GM21529 (cell line): ENCODE results near the gene ANKRD63.
A peak's percentile ranks its signal among the peaks of the same experiment; 100 is the strongest.

ENCODE experiments used
- ATAC-seq: cut with Tn5 transposase; IDR thresholded peaks from one replicate; pipeline ENCODE4 v1.9.1; 2021; ENCODE audit not compliant: unreplicated experiment

ANKRD63 gene

DNA sequence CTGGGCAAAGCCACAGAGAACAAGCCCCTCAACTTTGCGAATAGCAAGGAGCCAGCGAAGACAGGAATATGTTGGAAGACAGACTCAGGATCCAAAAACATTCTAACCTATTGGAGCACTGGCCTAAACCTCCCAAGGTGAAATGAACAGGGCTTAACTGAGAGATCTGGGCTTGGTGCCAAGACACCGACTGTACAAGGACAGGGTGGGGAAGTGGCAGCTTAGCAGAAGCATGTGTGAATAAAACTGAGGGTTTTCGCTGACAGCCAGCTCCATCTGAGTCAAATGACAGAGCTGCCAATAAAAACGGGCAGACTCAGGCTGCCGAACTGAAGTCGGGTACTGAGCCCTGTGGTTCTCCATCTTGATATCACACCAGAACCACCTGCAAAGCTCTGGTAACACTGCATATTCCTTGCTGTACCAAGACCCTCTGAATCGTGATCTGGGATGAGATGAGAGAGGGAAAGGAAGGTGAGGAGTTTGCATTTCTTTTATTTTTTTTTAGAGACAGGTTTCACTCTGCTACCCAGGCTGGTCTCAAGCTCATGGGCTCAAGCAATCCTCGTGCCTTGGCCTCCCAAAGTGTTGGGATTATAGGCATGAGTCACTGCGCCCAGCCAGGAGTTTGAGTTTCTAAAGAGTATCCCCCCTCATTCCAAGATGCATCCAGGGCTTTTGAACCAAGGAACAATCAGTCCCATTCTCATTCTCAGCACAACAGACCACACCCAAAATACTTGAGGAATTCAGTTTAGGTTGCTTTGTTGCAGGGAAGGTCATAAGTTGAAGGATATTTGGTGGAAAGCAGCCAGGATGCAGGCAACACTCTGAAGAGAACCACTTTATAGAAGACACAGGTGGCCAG, 30.9 kb upstream of the ANKRD63 start:
- no peak for ATAC-seq

DNA sequence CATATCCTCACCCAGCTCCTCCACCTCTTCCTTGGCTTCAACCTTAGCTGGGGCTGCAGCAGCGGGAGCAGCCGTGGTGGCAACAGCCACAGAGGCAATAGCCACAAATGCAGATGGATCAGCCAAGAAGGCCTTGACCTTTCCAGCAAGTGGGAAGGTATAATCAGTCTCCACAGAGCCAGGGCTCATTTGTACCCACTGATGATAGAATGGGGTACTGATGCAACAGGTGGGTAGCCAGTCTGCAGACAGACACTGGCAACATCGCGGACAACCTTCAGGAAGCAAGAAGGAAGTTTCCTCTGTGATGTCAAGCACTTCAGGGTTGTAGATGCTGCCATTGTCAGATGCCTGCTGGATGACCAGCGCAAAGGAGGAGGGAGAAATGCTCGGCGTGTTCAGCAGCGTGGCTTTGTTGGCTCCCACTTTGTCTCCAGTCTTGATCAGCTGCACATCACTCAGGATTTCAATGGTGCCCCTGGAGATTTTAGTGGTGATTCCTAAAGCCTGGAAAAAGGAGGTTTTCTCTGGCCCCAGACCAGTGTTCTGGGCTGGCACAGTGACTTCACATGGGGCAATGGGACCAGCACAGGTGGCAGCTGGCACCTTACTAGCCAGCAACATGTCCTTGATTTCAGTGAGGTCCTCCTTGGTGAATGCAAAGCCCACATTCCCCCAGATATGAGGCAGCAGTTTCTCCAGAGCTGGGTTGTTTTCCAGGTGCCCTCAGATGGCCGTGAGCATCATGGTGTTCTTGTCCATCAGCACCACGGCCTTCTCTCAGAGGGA, 29.7 kb upstream of the ANKRD63 start:
- no peak for ATAC-seq

DNA sequence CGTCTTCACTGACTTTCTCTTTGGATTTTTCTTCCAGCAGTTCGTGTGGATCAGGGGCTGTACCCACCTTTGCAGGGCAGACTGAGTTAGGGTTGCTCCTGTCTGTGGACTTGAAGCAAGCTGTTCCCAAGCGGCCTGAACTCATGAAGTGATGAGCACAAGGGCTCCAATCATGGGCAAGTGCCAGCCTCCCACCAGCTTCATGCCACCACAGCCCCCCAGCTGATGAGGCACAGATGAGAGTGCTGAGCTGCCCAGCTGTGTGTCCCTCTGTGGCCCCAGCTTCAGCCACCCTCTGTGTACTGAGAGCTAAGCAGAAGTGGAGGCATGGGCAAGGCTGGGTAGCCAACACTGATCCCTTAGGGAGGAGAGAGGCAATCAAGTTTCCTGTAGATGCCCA, 28.1 kb upstream of the ANKRD63 start:
- ATAC-seq: no peak

DNA sequence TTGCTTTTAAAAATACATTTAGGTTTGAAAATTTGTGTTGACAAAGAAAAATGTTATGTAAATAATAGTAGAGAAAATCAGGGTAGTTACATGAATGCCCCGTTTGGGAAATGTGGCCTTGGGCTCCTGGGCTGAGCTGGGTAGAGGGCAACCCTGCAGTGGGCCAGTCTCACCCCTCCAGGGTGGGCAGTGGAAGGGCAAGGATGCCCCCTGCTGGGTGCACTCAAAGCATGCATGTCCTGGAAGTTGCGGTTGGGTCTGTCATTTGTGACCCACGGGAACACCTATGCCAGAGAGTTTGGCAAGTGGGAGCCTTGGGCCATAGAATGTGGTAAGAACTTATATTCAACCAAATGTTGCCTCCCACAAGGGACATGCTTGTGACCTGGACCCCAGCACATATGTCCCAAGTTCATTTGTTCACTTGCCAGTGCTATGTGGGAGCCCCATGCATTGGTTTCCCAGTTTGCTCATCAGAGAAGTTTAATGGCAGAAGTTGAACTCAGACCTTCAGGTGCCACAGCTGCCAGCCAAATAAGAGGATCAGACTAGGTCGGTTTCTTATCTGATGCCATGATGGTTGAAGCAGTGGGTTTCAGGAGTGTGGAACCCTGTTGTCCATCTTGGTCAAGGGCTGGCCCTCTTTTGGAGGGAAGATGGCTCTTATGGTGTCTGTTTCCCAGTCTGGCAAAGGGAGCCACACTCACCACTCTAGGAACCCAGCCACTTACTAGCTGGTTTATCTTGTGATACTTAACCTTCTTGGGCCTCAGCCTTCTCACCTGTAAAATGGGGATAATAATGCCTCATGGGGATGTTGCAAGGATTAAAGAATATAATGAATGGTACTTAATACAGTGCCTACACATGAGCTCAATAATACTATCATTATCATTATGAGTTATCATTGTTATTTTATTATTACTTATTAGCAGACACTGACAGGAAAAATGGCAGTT, 27.4 kb upstream of the ANKRD63 start:
- no peak for ATAC-seq

DNA sequence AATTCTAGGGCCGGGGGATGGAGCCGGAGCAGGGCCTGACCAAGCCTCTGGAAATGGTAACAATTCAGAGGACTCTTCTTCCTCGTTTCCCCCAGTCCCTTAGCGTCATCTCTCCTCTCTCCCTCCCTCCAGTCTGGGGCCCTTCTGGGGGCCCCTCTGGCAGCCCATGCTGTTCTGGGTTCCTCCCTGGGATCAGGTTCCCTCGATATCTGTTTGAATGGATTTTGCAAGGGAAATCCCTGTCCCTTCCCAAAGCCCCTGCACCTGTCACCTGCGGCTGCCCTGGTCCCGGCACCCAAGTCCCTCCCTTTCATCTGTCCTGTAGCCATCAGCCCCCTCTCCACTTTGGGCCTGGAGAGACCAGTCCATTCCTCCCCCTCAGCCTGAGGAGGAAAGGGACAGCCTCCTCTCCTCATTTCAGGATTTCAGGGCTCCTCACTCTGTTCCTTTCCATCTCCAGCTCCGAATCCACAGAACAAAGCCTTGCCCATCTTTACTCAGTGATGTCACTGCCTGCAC, 26.5 kb upstream of the ANKRD63 start:
- ATAC-seq: no peak

DNA sequence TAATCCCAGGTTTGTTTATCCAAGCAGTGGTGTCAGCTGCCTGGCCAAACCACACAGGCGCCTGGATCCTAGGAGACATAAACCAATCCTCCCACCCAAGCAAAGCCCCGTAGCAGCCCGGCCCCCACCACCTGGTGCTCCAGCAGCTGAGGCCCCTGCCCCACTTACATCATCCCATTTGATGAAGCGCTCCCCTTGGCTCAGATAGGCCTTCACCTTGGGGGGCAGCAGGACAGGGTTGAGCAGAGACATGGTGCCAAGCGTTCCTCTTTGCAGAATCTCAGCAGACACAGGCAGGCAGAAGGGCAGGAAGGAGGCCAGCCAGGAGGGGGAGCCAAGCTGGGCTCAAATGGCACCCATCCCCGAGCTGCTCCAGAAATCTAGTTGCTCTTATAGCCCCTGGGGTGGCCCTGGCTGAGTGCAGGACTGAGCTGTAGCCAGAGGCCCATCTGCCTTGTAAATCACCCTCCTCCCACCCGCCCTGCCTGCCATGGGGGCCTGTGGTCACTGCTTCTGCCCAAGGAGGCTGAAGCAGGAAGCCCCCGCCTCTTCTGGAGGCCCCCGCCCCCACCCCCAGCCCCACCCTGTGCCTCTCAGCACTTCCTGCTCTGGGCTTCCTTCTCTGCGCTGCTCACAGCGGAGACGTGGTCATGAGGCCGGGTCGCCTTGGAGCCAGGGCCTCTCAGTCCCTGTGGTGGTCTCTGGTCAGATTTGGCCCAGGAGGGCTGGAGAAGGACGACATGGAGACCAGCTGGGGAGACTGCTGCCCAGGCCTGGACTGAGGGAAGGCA, 24.8 kb upstream of the ANKRD63 start, which contains the start of gene PLCB2:
TSS of gene PLCB2 (minus strand) at position 515 of the 791 bp plus-strand sequence. CDS start at position 252, 263 bp downstream.
- ATAC-seq: peak; percentile 55

DNA sequence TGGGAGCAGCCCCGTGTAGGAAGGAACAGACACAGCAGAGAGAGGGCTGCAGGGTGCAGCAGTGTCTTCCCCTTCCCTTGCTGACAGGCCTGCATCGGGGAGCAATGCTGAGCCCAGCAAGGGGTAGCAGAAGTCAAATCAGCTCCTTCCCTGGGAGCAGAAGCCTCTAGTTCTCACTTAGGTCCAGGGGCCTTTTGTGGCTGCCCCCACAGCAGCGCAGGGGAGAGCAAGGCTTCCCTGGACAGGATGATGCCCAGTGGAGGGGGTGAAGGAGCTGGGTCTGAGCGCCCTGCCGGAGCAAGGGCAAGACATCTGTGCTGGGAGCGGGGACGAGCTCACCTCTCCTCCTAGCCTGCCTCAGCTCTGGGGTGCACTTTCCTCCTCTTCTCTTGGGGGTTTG, 24.0 kb upstream of the ANKRD63 start:
- ATAC-seq: no peak

DNA sequence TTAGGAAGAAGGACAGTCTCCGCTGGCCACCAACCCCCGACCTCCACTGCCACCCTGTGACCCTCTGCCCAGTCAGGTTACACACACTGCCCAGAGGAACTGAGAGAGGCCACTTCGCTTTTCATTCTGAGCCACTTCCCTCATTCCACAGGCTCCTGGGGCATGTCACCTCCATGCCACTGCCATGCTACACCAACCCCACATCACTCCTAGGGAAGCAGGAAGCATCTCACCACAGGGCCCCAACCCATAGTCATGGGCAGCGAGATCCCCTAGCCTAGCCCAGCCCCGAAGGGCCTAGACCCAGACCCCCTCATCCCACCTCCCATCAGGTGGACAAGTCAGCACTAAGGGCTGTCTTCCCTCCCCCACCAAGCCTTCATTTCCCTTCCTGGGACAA, 23.5 kb upstream of the ANKRD63 start:
- no peak for ATAC-seq

DNA sequence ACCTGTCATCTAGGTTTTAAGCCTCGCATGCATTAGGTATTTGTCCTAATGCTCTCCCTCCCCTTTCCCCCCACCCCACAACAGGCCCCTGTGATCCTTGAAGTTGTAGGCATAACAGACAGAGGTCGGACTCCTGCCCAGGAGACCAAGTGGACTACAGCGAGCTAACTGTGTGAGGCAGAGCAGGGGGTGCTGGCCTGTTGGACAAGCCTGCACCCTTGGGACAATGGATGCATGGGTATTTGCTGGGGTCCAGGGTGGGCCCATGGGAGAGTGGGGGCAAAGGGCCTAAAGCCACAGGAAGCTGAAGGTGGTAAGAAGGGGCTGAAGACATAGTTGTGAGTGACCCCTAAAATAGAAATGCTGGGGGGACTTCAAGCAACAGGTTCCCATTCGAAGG, 22.4 kb upstream of the ANKRD63 start:
- ATAC-seq: no peak

DNA sequence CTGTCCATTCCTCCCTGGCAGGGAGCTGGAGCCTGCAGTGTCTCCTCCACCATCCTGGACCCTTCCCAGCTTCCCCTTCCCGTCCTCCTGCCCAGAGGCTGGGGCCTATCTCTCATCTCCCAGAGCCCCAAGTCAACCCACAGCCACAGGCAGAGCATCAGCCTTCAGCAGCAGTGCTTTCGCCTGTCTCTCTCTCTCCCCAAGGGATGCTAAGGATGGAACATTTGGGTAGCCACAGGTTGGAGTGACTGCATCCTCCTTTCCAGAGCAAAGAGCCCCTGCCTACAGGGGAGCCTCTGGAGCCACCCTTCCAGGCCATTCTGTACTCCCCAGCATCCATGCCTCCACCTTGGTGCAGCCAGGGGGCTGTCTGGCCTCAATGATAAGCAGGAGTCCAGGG, 20.7 kb upstream of the ANKRD63 start:
- ATAC-seq: no peak

DNA sequence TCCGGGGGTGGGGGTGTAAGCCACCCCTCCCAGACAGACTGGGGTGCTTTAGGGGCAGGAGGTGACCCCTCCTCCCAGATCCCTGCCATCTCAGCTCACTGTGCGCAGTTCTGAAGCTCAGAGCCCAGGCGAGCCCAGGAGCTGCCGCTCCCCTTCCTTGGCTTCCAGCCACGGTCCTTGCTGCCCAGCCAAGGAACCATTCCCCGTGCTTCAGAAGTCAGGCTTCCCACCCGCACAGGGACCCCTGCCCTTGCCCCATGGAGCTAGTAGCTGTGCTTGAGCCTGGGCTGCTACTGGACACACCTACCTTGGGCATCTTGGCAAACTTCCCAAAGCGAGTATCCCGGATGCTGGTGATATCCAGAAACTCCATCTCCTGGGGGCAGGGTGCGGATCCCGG, 20.1 kb upstream of the ANKRD63 start:
- ATAC-seq: no peak

DNA sequence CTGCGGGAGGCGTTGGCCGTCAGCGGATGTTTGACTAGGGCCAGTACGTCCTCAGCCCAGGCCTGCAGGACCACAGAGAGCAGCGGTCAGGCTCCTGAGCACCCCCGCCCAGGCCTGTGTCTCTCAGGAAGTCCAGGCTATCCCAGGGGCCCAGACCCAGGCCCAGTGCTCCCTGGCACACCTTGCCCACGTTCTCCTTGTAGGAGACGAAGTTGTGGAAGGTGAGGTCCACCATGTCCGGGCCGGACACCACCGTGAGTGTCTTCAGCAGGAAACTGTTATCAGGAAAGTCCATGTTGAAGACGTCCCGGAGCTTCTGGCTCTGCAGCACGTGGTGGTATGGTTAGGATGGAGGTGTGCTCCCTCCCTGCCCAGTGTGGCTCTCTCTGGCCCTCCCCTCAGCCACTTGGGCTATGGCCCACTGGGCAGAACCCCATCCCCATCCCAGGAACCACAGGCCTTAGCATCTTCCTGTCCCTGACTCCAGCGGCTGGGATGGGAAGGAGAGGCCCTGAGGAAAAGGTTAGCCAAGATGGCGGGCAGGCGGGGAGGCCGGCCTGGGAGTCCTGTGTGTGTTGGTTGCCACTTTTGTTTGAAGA, 19.5 kb upstream of the ANKRD63 start:
- no peak for ATAC-seq

DNA sequence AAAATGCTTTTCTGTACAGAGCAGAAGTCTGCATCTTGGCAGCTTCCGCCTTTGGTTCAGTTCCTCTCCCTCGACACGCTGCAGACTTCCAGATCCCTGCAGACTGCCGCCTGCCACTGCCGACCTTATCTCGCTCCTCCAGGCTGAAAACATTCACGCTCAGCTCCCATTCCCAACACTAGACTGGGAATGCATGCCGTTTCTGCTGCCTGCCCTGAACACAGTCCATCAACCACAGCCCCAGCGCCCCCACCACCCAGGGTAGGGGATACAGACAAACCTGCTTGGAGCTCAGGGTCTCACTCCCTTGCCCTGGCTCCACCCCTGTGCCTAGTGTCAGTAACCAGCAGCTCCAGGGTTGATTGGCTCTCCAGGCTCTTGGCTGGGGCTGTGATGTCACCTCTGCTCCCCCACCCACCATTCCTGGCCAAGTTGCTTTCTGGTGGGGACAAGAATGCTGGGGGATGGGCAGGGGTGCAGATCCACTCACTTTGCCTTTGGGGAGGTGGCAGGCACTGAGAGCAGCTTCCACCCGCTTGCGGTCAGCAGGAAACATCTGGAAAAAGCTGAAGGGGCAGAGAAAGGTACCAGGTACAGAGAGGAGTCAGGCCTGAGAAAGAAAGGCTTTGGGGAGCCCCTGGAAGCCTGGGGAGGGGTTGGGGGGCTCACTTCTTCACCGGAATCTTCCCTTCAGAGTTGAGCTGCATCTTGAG, 18.8 kb upstream of the ANKRD63 start:
- no peak for ATAC-seq

DNA sequence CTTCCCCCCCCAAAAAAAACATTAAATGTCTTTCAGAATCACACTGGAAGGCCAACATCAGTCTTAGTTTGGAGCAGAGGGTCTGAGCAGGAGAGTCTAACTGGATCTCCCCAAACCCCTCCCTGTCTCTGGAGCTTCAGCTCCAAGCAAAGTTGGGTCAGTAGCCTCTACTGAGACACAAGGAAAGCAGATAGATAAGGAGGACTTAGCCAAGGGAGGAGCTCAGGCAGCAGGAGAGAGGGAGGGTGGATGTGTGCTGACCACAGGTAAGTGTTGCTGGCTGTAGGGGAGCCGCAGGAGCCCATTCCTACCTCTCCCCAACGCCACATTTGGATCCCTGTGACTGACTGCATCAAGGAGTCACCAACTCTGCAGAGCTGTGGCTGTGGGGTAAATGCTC, 17.9 kb upstream of the ANKRD63 start:
- ATAC-seq: no peak

DNA sequence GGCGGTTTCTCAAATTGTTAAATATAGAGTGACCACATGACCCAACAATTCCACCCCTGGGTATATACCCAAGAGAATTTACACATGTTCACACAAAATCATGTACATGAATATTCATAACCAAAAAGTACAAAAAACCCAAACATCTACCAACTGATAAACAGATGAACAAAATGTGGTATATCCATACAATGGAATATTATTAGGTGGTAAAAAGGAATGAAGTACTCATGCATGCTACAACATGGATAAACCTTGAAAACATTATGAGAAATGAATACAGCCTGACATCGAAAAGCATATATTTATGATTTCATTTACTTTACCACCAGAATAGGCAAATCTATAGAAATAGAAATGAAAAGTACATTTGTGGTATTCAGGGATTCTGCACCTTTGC, 17.5 kb upstream of the ANKRD63 start:
- no peak for ATAC-seq

DNA sequence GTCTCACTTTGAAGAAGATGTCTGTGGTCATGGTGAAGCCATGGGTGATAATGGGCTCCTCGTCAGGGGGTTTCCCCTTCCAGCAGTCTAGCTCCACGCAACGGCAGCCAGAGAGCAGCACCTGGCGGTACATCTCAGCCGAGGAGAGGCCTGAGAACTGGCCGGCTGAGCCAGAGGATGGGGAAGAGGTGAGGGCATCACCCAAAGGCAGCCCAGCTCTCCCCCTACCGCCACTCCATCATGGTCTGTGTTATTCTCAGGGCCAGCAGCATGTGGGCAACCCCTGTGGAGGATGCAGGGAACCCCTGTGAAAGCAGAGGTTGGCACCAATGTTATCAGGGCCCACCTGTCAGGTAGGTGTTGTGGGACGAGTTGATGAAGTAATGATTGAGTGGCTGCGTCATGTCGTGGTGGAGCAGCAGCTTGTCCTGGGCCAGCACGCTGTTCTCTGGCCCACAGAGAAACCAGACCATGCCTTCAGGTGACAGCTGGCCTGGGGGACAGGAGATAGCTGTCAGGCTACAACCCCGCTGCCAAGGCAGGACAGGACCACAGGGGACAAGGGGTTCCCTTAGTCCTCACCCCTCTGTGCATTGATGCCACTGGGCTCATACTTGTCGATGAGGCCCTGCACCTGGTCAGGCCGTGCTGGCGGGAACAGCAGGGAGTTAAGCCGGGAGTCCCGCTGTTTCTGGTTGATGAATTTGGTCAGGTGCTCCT, 15.5 kb upstream of the ANKRD63 start:
- no peak for ATAC-seq

DNA sequence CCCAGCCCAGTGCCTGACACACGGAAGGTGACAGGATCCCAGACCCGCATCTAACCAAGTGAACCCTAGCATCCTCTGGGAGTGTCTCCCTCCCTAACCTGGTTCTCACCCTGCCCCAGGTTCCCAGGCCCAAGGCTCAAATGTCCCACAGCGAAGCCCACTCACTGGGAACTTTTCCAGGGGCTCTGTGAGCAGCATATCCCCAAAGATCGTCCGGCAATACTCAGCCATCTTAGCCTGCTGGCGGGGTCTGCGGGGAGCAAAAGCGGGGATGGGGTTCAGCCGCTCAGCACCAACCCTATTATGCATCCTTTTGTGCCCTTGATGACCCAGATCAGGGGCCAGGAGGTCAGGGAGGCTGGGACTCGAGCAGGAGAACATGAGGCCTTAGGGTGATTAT, 14.5 kb upstream of the ANKRD63 start:
- ATAC-seq: no peak

DNA sequence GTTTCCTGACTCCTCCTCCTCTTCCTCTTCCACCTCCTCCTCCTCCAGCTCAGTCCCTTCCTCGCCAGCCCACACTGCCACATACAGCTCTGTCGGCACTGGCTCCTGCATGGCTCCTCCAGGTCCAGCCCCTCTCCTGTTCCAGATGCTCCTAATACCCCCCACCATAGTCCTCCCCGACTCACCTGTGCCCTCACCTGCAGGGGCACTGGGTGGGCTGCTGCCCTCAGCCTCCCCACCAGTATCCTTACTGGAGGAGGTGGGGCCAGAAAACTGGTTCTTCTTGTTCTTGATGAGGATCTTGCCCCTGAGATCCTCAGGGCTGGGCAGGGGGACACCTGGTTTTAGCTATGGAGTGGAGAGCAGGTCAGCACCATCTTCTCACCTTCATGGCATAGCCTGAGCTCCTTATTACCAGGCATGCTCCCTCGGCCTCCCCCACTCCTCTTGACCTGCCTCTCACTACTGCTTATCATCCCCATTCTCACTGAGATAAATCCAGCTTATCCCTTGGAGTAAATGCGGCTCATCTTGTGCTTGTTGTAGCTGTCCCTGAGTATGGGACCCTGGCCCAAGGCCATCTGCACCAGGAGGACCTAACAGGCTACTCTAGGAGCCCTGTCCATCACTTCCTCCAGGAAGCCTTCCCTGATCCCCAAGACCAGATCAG, 13.8 kb upstream of the ANKRD63 start:
- ATAC-seq: no peak
